ENCODE data around the gene CDH23. TPM values are rescaled to one million over a fixed set of nuclear protein-coding genes. Genes with fewer than 3 reads are reported as not detected.

CDH23 gene
- total and polyA plus RNA-seq, 2 donors (not counting 1 experiment from before 2014, with no cell fraction given): 0.01 to 0.17 TPM

- Histone ChIP-seq H3K9ac (ENCODE audit: insufficient read depth, low read length) (no peak overlapping the region), H3K27ac (ENCODE audit: insufficient read depth, low read length) (no peak overlapping the region), H3K9me3 (ENCODE audit: control insufficient read depth, insufficient read depth, low read depth, low read length) (no peaks in the 10 kb centered on the region), H3K4me2 (ENCODE audit: extremely low read depth, insufficient read depth, low read length) (no peak overlapping the region), H3K4me3 (replicated peaks in 1 of 4; ENCODE audit: control extremely low read depth in 1 of 4, insufficient read depth in 1 of 4, low read depth in 3 of 4, low read length in 4 of 4) (no peak overlapping the region), H3K4me1 (ENCODE audit: control insufficient read depth, extremely low read depth, insufficient read depth, low read length) (no peaks in the 10 kb centered on the region), H3K36me3 (ENCODE audit: control insufficient read depth, insufficient read depth, low read length) (no peaks in the 10 kb centered on the region), H2AFZ (ENCODE audit: low read length) (no peak overlapping the region), H3K27me3 (ENCODE audit: control insufficient read depth, insufficient read depth, low read length) (peaks cover 3% of the 10 kb centered on the region), H3K79me2 (ENCODE audit: control insufficient read depth, insufficient read depth, low read length) (no peaks in the 10 kb centered on the region), H4K20me1 (ENCODE audit: control insufficient read depth, extremely low read depth, insufficient read depth, low read length) (no peaks in the 10 kb centered on the region)
- no peak for DNase-seq (ENCODE audit: low read depth in 2 of 2)
- TF ChIP-seq CTCF (conservative IDR thresholded peaks at IDR 0.05 in 1 of 2, IDR thresholded peaks at IDR 0.05 in 1 of 2; ENCODE audit: low read depth in 1 of 2, low read length in 2 of 2) (no peak), EZH2 (IDR thresholded peaks at IDR 0.05; ENCODE audit: low read length, missing control alignments) (no peak)
Measured at GRCh38 chr10:71789871-71790270, 393.2 kb downstream of the CDH23 start.

GRCh38 chr10:71790749-71791440, 394.2 kb downstream of the CDH23 start:
- Histone ChIP-seq H3K9ac (ENCODE audit: insufficient read depth, low read length) (no peak overlapping the region), H3K4me3 (replicated peaks in 1 of 4; ENCODE audit: control extremely low read depth in 1 of 4, insufficient read depth in 1 of 4, low read depth in 3 of 4, low read length in 4 of 4) (no peak overlapping the region), H3K27me3 (ENCODE audit: control insufficient read depth, insufficient read depth, low read length) (peaks cover 3% of the 10 kb centered on the region), H3K36me3 (ENCODE audit: control insufficient read depth, insufficient read depth, low read length) (no peaks in the 10 kb centered on the region), H3K4me2 (ENCODE audit: extremely low read depth, insufficient read depth, low read length) (no peak overlapping the region), H3K4me1 (ENCODE audit: control insufficient read depth, extremely low read depth, insufficient read depth, low read length) (no peaks in the 10 kb centered on the region), H3K27ac (ENCODE audit: insufficient read depth, low read length) (no peak overlapping the region), H3K9me3 (ENCODE audit: control insufficient read depth, insufficient read depth, low read depth, low read length) (no peaks in the 10 kb centered on the region), H4K20me1 (ENCODE audit: control insufficient read depth, extremely low read depth, insufficient read depth, low read length) (no peaks in the 10 kb centered on the region), H3K79me2 (ENCODE audit: control insufficient read depth, insufficient read depth, low read length) (no peaks in the 10 kb centered on the region), H2AFZ (ENCODE audit: low read length) (no peak overlapping the region)
- DNase-seq (ENCODE audit: low read depth in 2 of 2): no peak
- TF ChIP-seq EZH2 (IDR thresholded peaks at IDR 0.05; ENCODE audit: low read length, missing control alignments): no peak
- no peak for TF ChIP-seq CTCF (conservative IDR thresholded peaks at IDR 0.05 in 1 of 2, IDR thresholded peaks at IDR 0.05 in 1 of 2; ENCODE audit: low read depth in 1 of 2, low read length in 2 of 2)

GRCh38 chr10:71795248-71795647, 398.5 kb downstream of the CDH23 start:
- H4K20me1 ChIP-seq (ENCODE audit: control insufficient read depth, extremely low read depth, insufficient read depth, low read length): no peaks in the 10 kb centered on the region
- peak; percentile 18 to 33 for DNase-seq (ENCODE audit: low read depth in 2 of 2)
- no peak overlapping the region for H2AFZ ChIP-seq (ENCODE audit: low read length)
- no peaks in the 10 kb centered on the region for H3K36me3 ChIP-seq (ENCODE audit: control insufficient read depth, insufficient read depth, low read length)
- H3K27me3 ChIP-seq (ENCODE audit: control insufficient read depth, insufficient read depth, low read length): peaks cover 3% of the 10 kb centered on the region
- TF ChIP-seq EZH2 (IDR thresholded peaks at IDR 0.05; ENCODE audit: low read length, missing control alignments) (no peak), CTCF (conservative IDR thresholded peaks at IDR 0.05 in 1 of 2, IDR thresholded peaks at IDR 0.05 in 1 of 2; ENCODE audit: low read depth in 1 of 2, low read length in 2 of 2) (no peak)
- no peaks in the 10 kb centered on the region for H3K4me1 ChIP-seq (ENCODE audit: control insufficient read depth, extremely low read depth, insufficient read depth, low read length)
- no peaks in the 10 kb centered on the region for H3K9me3 ChIP-seq (ENCODE audit: control insufficient read depth, insufficient read depth, low read depth, low read length)
- no peak overlapping the region for H3K27ac ChIP-seq (ENCODE audit: insufficient read depth, low read length)
- H3K79me2 ChIP-seq (ENCODE audit: control insufficient read depth, insufficient read depth, low read length): no peaks in the 10 kb centered on the region
- H3K9ac ChIP-seq (ENCODE audit: insufficient read depth, low read length): no peak overlapping the region
- H3K4me3 ChIP-seq (replicated peaks in 1 of 4; ENCODE audit: control extremely low read depth in 1 of 4, insufficient read depth in 1 of 4, low read depth in 3 of 4, low read length in 4 of 4): no peak overlapping the region
- H3K4me2 ChIP-seq (ENCODE audit: extremely low read depth, insufficient read depth, low read length): no peak overlapping the region

Data from fibroblast of lung (primary cell).